K562 (cell line): Measurements from ENCODE around the gene HRAS. TPM values are rescaled to one million over a fixed set of nuclear protein-coding genes. Genes with fewer than 3 reads are reported as not detected.

ENCODE experiments used
- ATAC-seq: fragments of 200-7000 bp; cut with Tn5 transposase; 3 replicates; pipeline ENCODE4 v1.9.1; 2020; ENCODE audit warnings: moderate library complexity
- BruUV-seq: library from RNA; stranded (reverse); fragments of 400-500 nt; replicated peaks from 2 replicates; lab custom pipeline; 2021; lab: Mats Ljungman, UMichigan
- CTCF ChIA-PET: fragments of 300-600 bp; formaldehyde crosslinking; extraction: SDS; loops from one replicate; lab custom pipeline; 2021; ENCODE audit warnings: low intra/inter-chr PET ratio; lab: Yijun Ruan, JAX
- POLR2A ChIA-PET: fragments of 300-600, 350-650 bp; sonication (Branson Sonifier 250); formaldehyde crosslinking; extraction: SDS; loops from one replicate; lab custom pipeline; 2021; ENCODE audit warnings: antibody characterized with exemption, inconsistent platforms; lab: Yijun Ruan, JAX
- DNase-seq, 4 experiments: peaks; one replicate each; pipeline versions ENCODE4 v3.0.0 to v3.0.0-alpha.2; 2011 to 2018; ENCODE audit warnings: low spot score in 3 of 4, mixed read lengths in 3 of 4; ENCODE audit errors: extremely low read depth in 1 of 4
- FAIRE-seq: peaks from 2 replicates; lab custom pipeline; 2011; peaks lifted over from hg19 to GRCh38; lab: Jason Lieb, UNC
- H2AFZ ChIP-seq: 2 replicates; pipeline ENCODE4 v1.6.0; 2011; ENCODE audit warnings: low read depth, low read length, control low read depth, inconsistent platforms
- H3K27ac ChIP-seq: fragments of 200-600 bp; 3 replicates; pipeline ENCODE4 v1.8.0; 2011; ENCODE audit warnings: low read depth, mild to moderate bottlenecking, control low read depth, inconsistent platforms, low read length, moderate library complexity, mixed read lengths; ENCODE audit errors: extremely low read depth
- H3K27me3 ChIP-seq, 2 experiments: fragments of 300-600 bp in 1 of 2; 2 replicates in 1 of 2; 3 replicates in 1 of 2; pipeline versions ENCODE4 v1.6.0 to v1.8.0; 2011; ENCODE audit warnings: inconsistent platforms in 2 of 2, low read length in 2 of 2, mild to moderate bottlenecking in 1 of 2, mixed read lengths in 1 of 2, moderate library complexity in 1 of 2; ENCODE audit not compliant: control insufficient read depth in 2 of 2, insufficient read depth in 2 of 2
- H3K36me3 ChIP-seq: fragments of 300-600 bp; 3 replicates; pipeline ENCODE4 v1.8.0; 2011; ENCODE audit warnings: mild to moderate bottlenecking, low read length, inconsistent platforms; ENCODE audit not compliant: control insufficient read depth, insufficient read depth
- H3K4me1 ChIP-seq, 2 experiments: fragments of 200-600 bp in 1 of 2; replicated peaks in 1 of 2; 2 replicates in 1 of 2; 3 replicates in 1 of 2; pipeline versions ENCODE4 v1.5.1 to v1.8.0; 2011; ENCODE audit warnings: inconsistent platforms in 2 of 2, low read length in 2 of 2, mild to moderate bottlenecking in 1 of 2, mixed read lengths in 1 of 2, moderate library complexity in 1 of 2; ENCODE audit not compliant: control insufficient read depth in 2 of 2, insufficient read depth in 2 of 2
- H3K4me2 ChIP-seq: 2 replicates; pipeline ENCODE4 v1.6.1; 2011; ENCODE audit warnings: low read length, control low read depth, inconsistent platforms, mixed read lengths; ENCODE audit not compliant: insufficient read depth
- H3K4me3 ChIP-seq: fragments of 200-600 bp; sonication (generic), shearing (Covaris generic); 2 replicates; pipeline ENCODE4 v1.5.1; 2016; ENCODE audit warnings: control low read depth, inconsistent platforms
- H3K79me2 ChIP-seq: fragments of 200-600 bp; 3 replicates; pipeline ENCODE4 v1.8.0; 2011; ENCODE audit warnings: low read length, inconsistent platforms; ENCODE audit not compliant: control insufficient read depth, insufficient read depth
- H3K9ac ChIP-seq, 2 experiments: 2 replicates each; pipeline versions ENCODE4 v1.6.0 to v1.6.1; 2011; ENCODE audit warnings: low read depth in 2 of 2, low read length in 2 of 2, control low read depth in 1 of 2, inconsistent platforms in 1 of 2, mild to moderate bottlenecking in 1 of 2, mixed read lengths in 1 of 2; ENCODE audit not compliant: insufficient read depth in 1 of 2
- H3K9me1 ChIP-seq: one replicate; pipeline ENCODE4 v1.6.0; 2011; ENCODE audit warnings: inconsistent platforms, mild to moderate bottlenecking, low read length, moderate library complexity; ENCODE audit not compliant: control insufficient read depth, insufficient read depth
- H3K9me3 ChIP-seq: replicated peaks from 2 replicates; pipeline ENCODE4 v1.5.1; 2011; ENCODE audit warnings: low read depth, low read length, inconsistent platforms; ENCODE audit not compliant: control insufficient read depth, insufficient read depth
- H4K20me1 ChIP-seq: replicated peaks from 2 replicates; pipeline ENCODE4 v1.6.1; 2011; ENCODE audit warnings: low read length, inconsistent platforms, mixed read lengths; ENCODE audit not compliant: control insufficient read depth, insufficient read depth
- CHD1 ChIP-seq: fragments of 200-600 bp; sonication (generic); IDR thresholded peaks from one replicate; pipeline ENCODE4 v1.6.1; 2012; ENCODE audit warnings: mild to moderate bottlenecking, moderate library complexity, low read length, inconsistent platforms
- FOSL1 ChIP-seq: fragments of 200-800 bp; sonication (Bioruptor generic); conservative IDR thresholded peaks from 2 replicates; pipeline ENCODE4 v1.6.1; 2016; ENCODE audit warnings: missing genetic modification characterization, missing compliant biosample characterization
- KAT7 ChIP-seq: sonication (generic); formaldehyde crosslinking; IDR thresholded peaks from 2 replicates; pipeline ENCODE4 v1.8.0; 2022; ENCODE audit warnings: missing genetic modification reagents, mild to moderate bottlenecking, borderline replicate concordance
- NR2C2 ChIP-seq, 2 experiments: fragments of 200-800 bp in 1 of 2; sonication (Bioruptor generic) in 1 of 2; sonication (generic) in 1 of 2; formaldehyde crosslinking in 1 of 2; IDR thresholded peaks; 2 replicates each; pipeline versions ENCODE4 v1.6.1 to v1.8.0; 2016 to 2022; ENCODE audit warnings: mild to moderate bottlenecking in 1 of 2, missing compliant biosample characterization in 1 of 2, missing genetic modification characterization in 1 of 2, missing genetic modification reagents in 1 of 2
- RBFOX2 ChIP-seq: fragments of 200-400 bp; formaldehyde crosslinking; IDR thresholded peaks from 2 replicates; pipeline ENCODE4 v1.6.1; 2017; ENCODE audit warnings: low read depth, mild to moderate bottlenecking, low read length, moderate library complexity
- U2AF1 ChIP-seq: fragments of 200-400 bp; formaldehyde crosslinking; optimal IDR thresholded peaks from 2 replicates; pipeline ENCODE3; 2017; ENCODE audit warnings: mild to moderate bottlenecking, low read depth, low read length, moderate library complexity
- WGBS: fragments of 100-300 bp; shearing (Covaris generic); methylation state at CpG from one replicate; pipeline ENCODE4 v1.1.6; 2016; ENCODE audit warnings: low coverage, mixed read lengths; ENCODE audit not compliant: insufficient coverage; ENCODE audit errors: missing lambda C conversion rate; 5-methylcytosine and 5-hydroxymethylcytosine counted together
- in situ Hi-C: fragments of 300-500 bp; cut with MboI; formaldehyde crosslinking; loops from 4 replicates; pipeline ENCODE4 v1.15.0; 2018; ENCODE audit warnings: inconsistent platforms, mixed read lengths
- intact Hi-C: fragments of 100-400 bp; cut with micrococcal nuclease; formaldehyde crosslinking; loops from 2 replicates; pipeline ENCODE4 v1.14.2; 2022
- polyA plus RNA-seq, 8 experiments: library from polyadenylated mRNA; depleted of rRNA in 4 of 8; stranded (reverse) in 5 of 8; unstranded in 3 of 8; fragments of >200 nt; fragmentation: Nextera tagmentation in 2 of 8; fragmentation: Illumina TruSeq in 1 of 8; extraction: Ambion mirVana in 2 of 8; extraction: Trizol in 1 of 8; gene quantifications; 2 replicates each; pipeline versions ENCODE4 v1.2.1 to v1.2.3, GENCODE V29; 2011 to 2014; ENCODE audit warnings: inconsistent platforms in 1 of 8, missing spikeins in 1 of 8
- total RNA-seq, 7 experiments: library from RNA; depleted of rRNA in 6 of 7; stranded (reverse); fragments of >200 nt in 6 of 7; fragmentation: Illumina TruSeq in 2 of 7; extraction: Trizol in 2 of 7; gene quantifications; 2 replicates each; pipeline versions ENCODE4 v1.2.1 to v1.2.3, GENCODE V29; 2011 to 2021; ENCODE audit warnings: low replicate concordance in 1 of 7
- TF ChIP-seq, protein P1 (sequence below), 2 experiments: fragments of 450-650 bp in 1 of 2; sonication (generic) in 1 of 2; formaldehyde crosslinking in 1 of 2; IDR thresholded peaks in 1 of 2; conservative IDR thresholded peaks in 1 of 2; 2 replicates each; pipeline versions ENCODE4 v1.6.1 to v1.8.1; 2016 to 2023; ENCODE audit warnings: mild to moderate bottlenecking in 2 of 2, moderate library complexity in 2 of 2, inconsistent platforms in 1 of 2, missing genetic modification reagents in 1 of 2
- TF ChIP-seq, protein P2 (sequence below): fragments of 450-650 bp; IDR thresholded peaks from 2 replicates; pipeline ENCODE4 v1.6.1; 2017; ENCODE audit warnings: antibody characterized with exemption, mild to moderate bottlenecking
- TF ChIP-seq, protein P3 (sequence below): fragments of 450-650 bp; IDR thresholded peaks from 2 replicates; pipeline ENCODE4 v1.6.1; 2018; ENCODE audit not compliant: partially characterized antibody

HRAS gene
- total and polyA plus RNA-seq, 9 of the 15 experiments (the other 6 are each of a cell fraction or from before 2014, with no cell fraction given), result 2.8 to 73.5 (median 29.6) TPM

DNA sequence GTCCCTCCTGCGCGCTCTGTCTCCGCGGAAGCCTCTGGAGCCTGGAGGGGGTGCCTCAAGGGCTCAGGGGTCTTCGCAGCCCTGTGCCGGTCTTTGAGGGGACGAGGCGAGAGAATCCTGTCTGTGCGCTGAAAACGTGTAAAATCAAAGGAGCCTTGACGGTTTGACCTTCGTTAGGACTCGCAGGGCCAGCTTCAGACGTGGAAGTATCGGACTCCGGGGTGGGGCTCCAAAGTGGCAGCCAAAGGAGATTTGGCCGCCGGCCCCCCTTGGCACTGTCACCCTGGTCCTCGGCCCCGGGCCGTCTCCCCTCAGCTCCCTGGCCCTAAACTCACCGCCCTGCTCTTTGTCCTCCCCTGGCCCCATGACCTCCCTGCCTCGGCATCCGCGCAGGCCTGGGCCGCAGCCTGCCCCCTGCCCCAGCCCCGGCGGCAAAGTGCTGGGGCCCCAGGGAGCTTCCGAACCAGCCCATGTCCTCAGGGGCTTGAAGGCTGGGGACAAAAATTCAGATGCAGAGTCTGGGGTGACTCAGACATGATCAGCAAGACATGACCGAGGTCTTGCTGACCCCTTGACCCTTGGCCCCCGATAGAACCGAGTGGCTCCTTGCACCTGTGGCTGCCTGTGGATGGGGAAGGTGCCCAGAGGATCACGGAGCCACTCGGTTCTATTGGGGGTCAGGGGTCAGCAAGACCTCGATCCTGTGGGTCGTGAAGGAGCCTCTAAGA lies 33.9 kb upstream of the HRAS start:
- Histone ChIP-seq H3K4me2 (peak overlapping the region; percentile 74), H3K9me3 (no peaks in the 10 kb centered on the region), H3K4me1 (peaks cover 35 to 66% of the 10 kb centered on the region in 2 experiments), H3K9ac (peak overlapping the region; percentile 83 to 96), H3K27me3 (no peaks in the 10 kb centered on the region), H3K9me1 (no peaks in the 10 kb centered on the region), H2AFZ (0 out of 2 replicates have a peak overlapping the region, but pooled peaks have one; percentile 63), H3K4me3 (peak overlapping the region; percentile 84), H3K36me3 (peaks cover 10% of the 10 kb centered on the region; the same call in 2 of the 3 replicates), H3K27ac (peak overlapping the region; percentile 82), H4K20me1 (no peaks in the 10 kb centered on the region), H3K79me2 (peaks cover 33% of the 10 kb centered on the region)
- DNase-seq (peak in 1 of 4 experiments; percentile 43), FAIRE-seq (no peak), ATAC-seq (no peak)
- ChIA-PET CTCF (interaction anchor here (0.7 kb wide), 1 partner anchor 130 kb away, joined by 4 read pairs; no protein-coding TSS in a partner anchor), POLR2A (interaction anchor here (0.6 to 1.4 kb wide), 6 partner anchors 8 to 247 kb away, joined by 3 to 5 read pairs (median 4); no protein-coding TSS in a partner anchor)
- in situ Hi-C loops (no loop called here), intact Hi-C loops (loop anchor here (10.0 kb wide), 1 partner anchor 225 kb away; the partner anchor contains the start of genes CEND1 and SLC25A22)
- TSS peak; percentile 90 for BruUV-seq
- WGBS, result 30% methylated on average over 24 of the region's 36 CpGs
- TF ChIP-seq, protein P1, sequence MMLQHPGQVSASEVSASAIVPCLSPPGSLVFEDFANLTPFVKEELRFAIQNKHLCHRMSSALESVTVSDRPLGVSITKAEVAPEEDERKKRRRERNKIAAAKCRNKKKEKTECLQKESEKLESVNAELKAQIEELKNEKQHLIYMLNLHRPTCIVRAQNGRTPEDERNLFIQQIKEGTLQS (IDR thresholded peaks at IDR 0.05), result 0 out of 2 replicates have a peak, but pooled peaks have one; percentile 12
- TF ChIP-seq, protein P1 (CRISPR knock-in tag; conservative IDR thresholded peaks at IDR 0.05), result no peak
- peak; percentile 44; the same call in 1 of the 2 replicates for TF ChIP-seq FOSL1 (tag)
- TF ChIP-seq NR2C2 (CRISPR knock-in tag; IDR thresholded peaks at IDR 0.05), result no peak
- TF ChIP-seq NR2C2 (tag; IDR thresholded peaks at IDR 0.05), result peak; percentile 67
- TF ChIP-seq, protein P2, sequence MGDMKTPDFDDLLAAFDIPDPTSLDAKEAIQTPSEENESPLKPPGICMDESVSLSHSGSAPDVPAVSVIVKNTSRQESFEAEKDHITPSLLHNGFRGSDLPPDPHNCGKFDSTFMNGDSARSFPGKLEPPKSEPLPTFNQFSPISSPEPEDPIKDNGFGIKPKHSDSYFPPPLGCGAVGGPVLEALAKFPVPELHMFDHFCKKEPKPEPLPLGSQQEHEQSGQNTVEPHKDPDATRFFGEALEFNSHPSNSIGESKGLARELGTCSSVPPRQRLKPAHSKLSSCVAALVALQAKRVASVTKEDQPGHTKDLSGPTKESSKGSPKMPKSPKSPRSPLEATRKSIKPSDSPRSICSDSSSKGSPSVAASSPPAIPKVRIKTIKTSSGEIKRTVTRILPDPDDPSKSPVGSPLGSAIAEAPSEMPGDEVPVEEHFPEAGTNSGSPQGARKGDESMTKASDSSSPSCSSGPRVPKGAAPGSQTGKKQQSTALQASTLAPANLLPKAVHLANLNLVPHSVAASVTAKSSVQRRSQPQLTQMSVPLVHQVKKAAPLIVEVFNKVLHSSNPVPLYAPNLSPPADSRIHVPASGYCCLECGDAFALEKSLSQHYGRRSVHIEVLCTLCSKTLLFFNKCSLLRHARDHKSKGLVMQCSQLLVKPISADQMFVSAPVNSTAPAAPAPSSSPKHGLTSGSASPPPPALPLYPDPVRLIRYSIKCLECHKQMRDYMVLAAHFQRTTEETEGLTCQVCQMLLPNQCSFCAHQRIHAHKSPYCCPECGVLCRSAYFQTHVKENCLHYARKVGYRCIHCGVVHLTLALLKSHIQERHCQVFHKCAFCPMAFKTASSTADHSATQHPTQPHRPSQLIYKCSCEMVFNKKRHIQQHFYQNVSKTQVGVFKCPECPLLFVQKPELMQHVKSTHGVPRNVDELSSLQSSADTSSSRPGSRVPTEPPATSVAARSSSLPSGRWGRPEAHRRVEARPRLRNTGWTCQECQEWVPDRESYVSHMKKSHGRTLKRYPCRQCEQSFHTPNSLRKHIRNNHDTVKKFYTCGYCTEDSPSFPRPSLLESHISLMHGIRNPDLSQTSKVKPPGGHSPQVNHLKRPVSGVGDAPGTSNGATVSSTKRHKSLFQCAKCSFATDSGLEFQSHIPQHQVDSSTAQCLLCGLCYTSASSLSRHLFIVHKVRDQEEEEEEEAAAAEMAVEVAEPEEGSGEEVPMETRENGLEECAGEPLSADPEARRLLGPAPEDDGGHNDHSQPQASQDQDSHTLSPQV, result 0 out of 2 replicates have a peak, but pooled peaks have one; percentile 12
- 0 out of 2 replicates have a peak, but pooled peaks have one; percentile 27 for TF ChIP-seq KAT7 (CRISPR knock-in tag)
- no peak for TF ChIP-seq U2AF1
- TF ChIP-seq, protein P3, sequence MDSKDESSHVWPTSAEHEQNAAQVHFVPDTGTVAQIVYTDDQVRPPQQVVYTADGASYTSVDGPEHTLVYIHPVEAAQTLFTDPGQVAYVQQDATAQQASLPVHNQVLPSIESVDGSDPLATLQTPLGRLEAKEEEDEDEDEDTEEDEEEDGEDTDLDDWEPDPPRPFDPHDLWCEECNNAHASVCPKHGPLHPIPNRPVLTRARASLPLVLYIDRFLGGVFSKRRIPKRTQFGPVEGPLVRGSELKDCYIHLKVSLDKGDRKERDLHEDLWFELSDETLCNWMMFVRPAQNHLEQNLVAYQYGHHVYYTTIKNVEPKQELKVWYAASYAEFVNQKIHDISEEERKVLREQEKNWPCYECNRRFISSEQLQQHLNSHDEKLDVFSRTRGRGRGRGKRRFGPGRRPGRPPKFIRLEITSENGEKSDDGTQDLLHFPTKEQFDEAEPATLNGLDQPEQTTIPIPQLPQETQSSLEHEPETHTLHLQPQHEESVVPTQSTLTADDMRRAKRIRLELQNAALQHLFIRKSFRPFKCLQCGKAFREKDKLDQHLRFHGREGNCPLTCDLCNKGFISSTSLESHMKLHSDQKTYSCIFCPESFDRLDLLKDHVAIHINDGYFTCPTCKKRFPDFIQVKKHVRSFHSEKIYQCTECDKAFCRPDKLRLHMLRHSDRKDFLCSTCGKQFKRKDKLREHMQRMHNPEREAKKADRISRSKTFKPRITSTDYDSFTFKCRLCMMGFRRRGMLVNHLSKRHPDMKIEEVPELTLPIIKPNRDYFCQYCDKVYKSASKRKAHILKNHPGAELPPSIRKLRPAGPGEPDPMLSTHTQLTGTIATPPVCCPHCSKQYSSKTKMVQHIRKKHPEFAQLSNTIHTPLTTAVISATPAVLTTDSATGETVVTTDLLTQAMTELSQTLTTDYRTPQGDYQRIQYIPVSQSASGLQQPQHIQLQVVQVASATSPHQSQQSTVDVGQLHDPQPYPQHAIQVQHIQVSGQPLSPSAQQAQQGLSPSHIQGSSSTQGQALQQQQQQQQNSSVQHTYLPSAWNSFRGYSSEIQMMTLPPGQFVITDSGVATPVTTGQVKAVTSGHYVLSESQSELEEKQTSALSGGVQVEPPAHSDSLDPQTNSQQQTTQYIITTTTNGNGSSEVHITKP, result peak; percentile 18
- TF ChIP-seq RBFOX2, result peak; percentile 43
- TF ChIP-seq CHD1, result peak; percentile 51
